H1 (cell line): ENCODE data around the gene GSDME. TPM values are rescaled to one million over a fixed set of nuclear protein-coding genes. Genes with fewer than 3 reads are reported as not detected.

Experiments used
- JUN ChIP-seq: IDR thresholded peaks from 2 replicates; pipeline ENCODE4 v1.6.1; 2011; ENCODE audit warnings: low read depth, mild to moderate bottlenecking, improper control_type of control experiment, low read length
- RBBP5 ChIP-seq: IDR thresholded peaks from 2 replicates; pipeline ENCODE4 v1.7.1; 2012; ENCODE audit warnings: low read depth, mild to moderate bottlenecking, inconsistent platforms, low read length, moderate library complexity, borderline replicate concordance
- polyA plus RNA-seq, 7 experiments: library from polyadenylated mRNA; depleted of rRNA in 3 of 7; stranded (reverse) in 5 of 7; unstranded in 2 of 7; fragments of >200 nt in 5 of 7; fragments of 200-250 nt in 2 of 7; gene quantifications; 1 replicate in 5 of 7; 2 replicates in 1 of 7; 4 replicates in 1 of 7; pipeline versions ENCODE4 v1.2.1 to v1.2.3, GENCODE V29; 2011 to 2013; ENCODE audit warnings: missing spikeins in 2 of 7, mixed read lengths in 2 of 7
- total RNA-seq: library from RNA; stranded (reverse); fragmentation: NEBNext Ultra II Directional; extraction: Animal tissue kit (Norgen Biotek cat#: 25700); gene quantifications from 2 replicates; pipeline ENCODE4 v1.2.1, GENCODE V29; 2021

The GSDME gene
- total and polyA plus RNA-seq, 2 of the 8 experiments (the other 6 are each of a cell fraction or from before 2014, with no cell fraction given) = 5.4 to 7.6 TPM

DNA sequence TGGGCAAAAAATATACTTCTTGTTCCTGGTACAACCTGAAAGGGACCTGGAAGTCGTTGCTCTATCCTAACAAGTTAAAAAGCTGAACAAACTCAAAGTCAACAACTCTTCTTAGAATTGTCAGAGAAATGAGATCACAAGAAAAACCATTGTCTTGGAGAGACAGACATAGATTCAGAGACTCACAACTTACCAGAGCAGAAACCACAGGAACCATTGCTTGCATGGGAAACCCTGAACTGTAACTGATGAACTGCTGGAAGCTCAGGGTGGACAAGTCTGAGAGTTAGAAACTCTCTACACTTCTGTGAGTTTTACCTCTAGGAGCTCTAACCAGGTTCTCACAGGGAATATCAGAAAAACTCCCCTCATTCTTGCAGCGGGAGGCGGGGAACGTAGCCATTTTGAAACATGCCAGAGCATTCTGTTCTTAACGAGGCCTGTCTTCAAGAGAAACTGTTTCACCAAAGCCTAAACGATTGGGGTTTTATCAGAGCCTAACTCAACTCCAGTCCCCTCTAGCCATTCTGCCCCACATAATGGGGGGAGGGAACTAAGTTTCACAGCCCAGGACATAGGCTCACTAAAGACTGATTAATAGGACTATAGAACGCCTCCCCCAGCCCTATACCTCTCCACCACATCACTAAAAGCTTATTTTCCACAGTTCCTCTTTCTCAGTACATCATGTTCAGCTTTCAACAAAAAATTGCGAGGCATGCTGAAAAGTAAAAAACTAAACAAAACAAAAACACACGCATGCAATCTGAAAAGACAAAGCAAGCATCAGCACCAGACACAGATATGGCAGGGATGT, 12.0 kb upstream of the GSDME start (continued):
- TF ChIP-seq RBBP5 (no peak), JUN (no peak)
